ENCODE data around the gene LMNTD2.

The LMNTD2 gene

GRCh38 chr11:606245-606644 is 45.7 kb upstream of the LMNTD2 start:
- Histone ChIP-seq H3K4me1 (ENCODE audit: control insufficient read depth, low read depth, low read length) (no peaks in the 10 kb centered on the region), H3K4me3 (ENCODE audit: low read length) (no peak overlapping the region), H3K18ac (ENCODE audit: low read length) (no peak overlapping the region), H3K4ac (ENCODE audit: low read depth, low read length) (no peak overlapping the region), H2BK5ac (ENCODE audit: low read length) (no peak overlapping the region), H3K23ac (ENCODE audit: low read length) (no peak overlapping the region), H4K5ac (ENCODE audit: low read length) (no peak overlapping the region), H3K79me2 (ENCODE audit: control insufficient read depth, insufficient read depth, low read length) (no peaks in the 10 kb centered on the region), H3K79me1 (ENCODE audit: low read length) (no peaks in the 10 kb centered on the region), H2BK15ac (replicated peaks; ENCODE audit: low read depth) (no peak overlapping the region), H3K36me3 (ENCODE audit: control insufficient read depth, insufficient read depth, low read length) (peaks cover 26% of the 10 kb centered on the region), H3K9ac (ENCODE audit: low read length) (no peak overlapping the region), H3K56ac (ENCODE audit: low read length) (no peak overlapping the region), H3K27ac (ENCODE audit: low read depth, low read length) (no peak overlapping the region), H2AK5ac (ENCODE audit: low read length) (no peak overlapping the region), H3K4me2 (ENCODE audit: low read length) (no peak overlapping the region), H4K8ac (ENCODE audit: low read depth, low read length) (no peak overlapping the region), H2BK120ac (ENCODE audit: low read depth, low read length) (no peak overlapping the region), H3K27me3 (ENCODE audit: insufficient read depth, low read length, poor library complexity) (no peaks in the 10 kb centered on the region)
- no CpG with 5 or more reads among the region's 19 CpGs for WGBS (ENCODE audit: extremely low coverage, insufficient coverage, low lambda C conversion rate)
- DNase-seq = no peak

- no peak overlapping the region for H3K56ac ChIP-seq (ENCODE audit: low read length)
- H3K36me3 ChIP-seq (ENCODE audit: control insufficient read depth, insufficient read depth, low read length) = peaks cover 26% of the 10 kb centered on the region
- H3K4ac ChIP-seq (ENCODE audit: low read depth, low read length) = no peak overlapping the region
- H3K79me2 ChIP-seq (ENCODE audit: control insufficient read depth, insufficient read depth, low read length) = no peaks in the 10 kb centered on the region
- H3K4me2 ChIP-seq (ENCODE audit: low read length) = no peak overlapping the region
- H3K4me3 ChIP-seq (ENCODE audit: low read length) = no peak overlapping the region
- WGBS (ENCODE audit: extremely low coverage, insufficient coverage, low lambda C conversion rate) = no CpG with 5 or more reads among the region's 33 CpGs
- no peaks in the 10 kb centered on the region for H3K4me1 ChIP-seq (ENCODE audit: control insufficient read depth, low read depth, low read length)
- no peak overlapping the region for H4K5ac ChIP-seq (ENCODE audit: low read length)
- no peak overlapping the region for H2BK15ac ChIP-seq (replicated peaks; ENCODE audit: low read depth)
- H2BK5ac ChIP-seq (ENCODE audit: low read length) = no peak overlapping the region
- no peak overlapping the region for H3K18ac ChIP-seq (ENCODE audit: low read length)
- no peak overlapping the region for H3K9ac ChIP-seq (ENCODE audit: low read length)
- no peak overlapping the region for H3K23ac ChIP-seq (ENCODE audit: low read length)
- H3K27me3 ChIP-seq (ENCODE audit: insufficient read depth, low read length, poor library complexity) = no peaks in the 10 kb centered on the region
- H2BK120ac ChIP-seq (ENCODE audit: low read depth, low read length) = no peak overlapping the region
- H3K79me1 ChIP-seq (ENCODE audit: low read length) = no peaks in the 10 kb centered on the region
- no peak overlapping the region for H2AK5ac ChIP-seq (ENCODE audit: low read length)
- no peak overlapping the region for H3K27ac ChIP-seq (ENCODE audit: low read depth, low read length)
- H4K8ac ChIP-seq (ENCODE audit: low read depth, low read length) = no peak overlapping the region
- no peak for DNase-seq
Measured at GRCh38 chr11:605286-606129, 45.0 kb upstream of the LMNTD2 start.

GRCh38 chr11:603154-603553 is 42.6 kb upstream of the LMNTD2 start:
- Histone ChIP-seq H3K56ac (ENCODE audit: low read length) (no peak overlapping the region), H4K5ac (ENCODE audit: low read length) (no peak overlapping the region), H3K18ac (ENCODE audit: low read length) (no peak overlapping the region), H3K27me3 (ENCODE audit: insufficient read depth, low read length, poor library complexity) (no peaks in the 10 kb centered on the region), H2BK15ac (replicated peaks; ENCODE audit: low read depth) (no peak overlapping the region), H3K9ac (ENCODE audit: low read length) (no peak overlapping the region), H3K4me1 (ENCODE audit: control insufficient read depth, low read depth, low read length) (no peaks in the 10 kb centered on the region), H2BK120ac (ENCODE audit: low read depth, low read length) (no peak overlapping the region), H3K4me3 (ENCODE audit: low read length) (no peak overlapping the region), H3K79me1 (ENCODE audit: low read length) (no peaks in the 10 kb centered on the region), H4K8ac (ENCODE audit: low read depth, low read length) (no peak overlapping the region), H3K23ac (ENCODE audit: low read length) (no peak overlapping the region), H3K4ac (ENCODE audit: low read depth, low read length) (no peak overlapping the region), H2BK5ac (ENCODE audit: low read length) (no peak overlapping the region), H3K27ac (ENCODE audit: low read depth, low read length) (no peak overlapping the region), H3K36me3 (ENCODE audit: control insufficient read depth, insufficient read depth, low read length) (peaks cover 26% of the 10 kb centered on the region), H3K79me2 (ENCODE audit: control insufficient read depth, insufficient read depth, low read length) (no peaks in the 10 kb centered on the region), H3K4me2 (ENCODE audit: low read length) (no peak overlapping the region), H2AK5ac (ENCODE audit: low read length) (no peak overlapping the region)
- no CpG with 5 or more reads among the region's 13 CpGs for WGBS (ENCODE audit: extremely low coverage, insufficient coverage, low lambda C conversion rate)
- no peak for DNase-seq

- Histone ChIP-seq H3K18ac (ENCODE audit: low read length) (no peak overlapping the region), H3K36me3 (ENCODE audit: control insufficient read depth, insufficient read depth, low read length) (peaks cover 25% of the 10 kb centered on the region), H3K4me2 (ENCODE audit: low read length) (no peak overlapping the region), H3K4me3 (ENCODE audit: low read length) (no peak overlapping the region), H3K23ac (ENCODE audit: low read length) (no peak overlapping the region), H2BK15ac (replicated peaks; ENCODE audit: low read depth) (no peak overlapping the region), H3K79me1 (ENCODE audit: low read length) (peaks cover 1% of the 10 kb centered on the region), H3K9ac (ENCODE audit: low read length) (no peak overlapping the region), H2BK120ac (ENCODE audit: low read depth, low read length) (no peak overlapping the region), H2BK5ac (ENCODE audit: low read length) (no peak overlapping the region), H4K5ac (ENCODE audit: low read length) (no peak overlapping the region), H3K27me3 (ENCODE audit: insufficient read depth, low read length, poor library complexity) (no peaks in the 10 kb centered on the region), H3K4ac (ENCODE audit: low read depth, low read length) (no peak overlapping the region), H3K27ac (ENCODE audit: low read depth, low read length) (no peak overlapping the region), H3K79me2 (ENCODE audit: control insufficient read depth, insufficient read depth, low read length) (no peaks in the 10 kb centered on the region), H4K8ac (ENCODE audit: low read depth, low read length) (no peak overlapping the region), H3K56ac (ENCODE audit: low read length) (no peak overlapping the region), H2AK5ac (ENCODE audit: low read length) (no peak overlapping the region), H3K4me1 (ENCODE audit: control insufficient read depth, low read depth, low read length) (no peaks in the 10 kb centered on the region)
- DNase-seq = no peak
- no CpG with 5 or more reads among the region's 23 CpGs for WGBS (ENCODE audit: extremely low coverage, insufficient coverage, low lambda C conversion rate)
Measured at GRCh38 chr11:601573-602245, 41.2 kb upstream of the LMNTD2 start.

- Histone ChIP-seq H3K18ac (ENCODE audit: low read length) (no peak overlapping the region), H3K23ac (ENCODE audit: low read length) (no peak overlapping the region), H4K8ac (ENCODE audit: low read depth, low read length) (no peak overlapping the region), H3K56ac (ENCODE audit: low read length) (no peak overlapping the region), H3K4me1 (ENCODE audit: control insufficient read depth, low read depth, low read length) (no peaks in the 10 kb centered on the region), H3K36me3 (ENCODE audit: control insufficient read depth, insufficient read depth, low read length) (peaks cover 32% of the 10 kb centered on the region), H2BK5ac (ENCODE audit: low read length) (no peak overlapping the region), H3K9ac (ENCODE audit: low read length) (no peak overlapping the region), H4K5ac (ENCODE audit: low read length) (no peak overlapping the region), H3K27me3 (ENCODE audit: insufficient read depth, low read length, poor library complexity) (no peaks in the 10 kb centered on the region), H2BK15ac (replicated peaks; ENCODE audit: low read depth) (no peak overlapping the region), H3K27ac (ENCODE audit: low read depth, low read length) (no peak overlapping the region), H3K4me2 (ENCODE audit: low read length) (no peak overlapping the region), H3K4me3 (ENCODE audit: low read length) (no peak overlapping the region), H2BK120ac (ENCODE audit: low read depth, low read length) (no peak overlapping the region), H3K4ac (ENCODE audit: low read depth, low read length) (no peak overlapping the region), H2AK5ac (ENCODE audit: low read length) (no peak overlapping the region), H3K79me1 (ENCODE audit: low read length) (peaks cover 5% of the 10 kb centered on the region), H3K79me2 (ENCODE audit: control insufficient read depth, insufficient read depth, low read length) (no peaks in the 10 kb centered on the region)
- DNase-seq = no peak
- no CpG with 5 or more reads among the region's 30 CpGs for WGBS (ENCODE audit: extremely low coverage, insufficient coverage, low lambda C conversion rate)
Measured at GRCh38 chr11:598005-598680, 37.6 kb upstream of the LMNTD2 start.

Data from mesendoderm (in vitro differentiated cells).